T-cell (primary cell): Measurements from ENCODE around the gene PI4KB. TPM values are rescaled to one million over a fixed set of nuclear protein-coding genes. Genes with fewer than 3 reads are reported as not detected.

ENCODE experiments used
- ATAC-seq, 4 experiments: fragments of 200-7000 bp in 3 of 4; fragments of 150-1000 bp in 1 of 4; cut with Tn5 transposase; replicated peaks in 1 of 4; 1 replicate in 3 of 4; 2 replicates in 1 of 4; pipeline ENCODE4 v1.10.0; 2021; ENCODE audit warnings: moderate library complexity in 3 of 4, mild to moderate bottlenecking in 2 of 4, moderate number of reproducible peaks in 1 of 4
- CTCF ChIA-PET, 2 donors: fragments of 300-600 bp; sonication (Branson Sonifier 250); formaldehyde crosslinking; loops; one replicate each; lab custom pipeline; 2022; ENCODE audit warnings: antibody characterized with exemption in 2 of 2; lab: Charles Lee
- POLR2A ChIA-PET, 2 donors: fragments of 300-600 bp; sonication (Branson Sonifier 250); formaldehyde crosslinking; loops; one replicate each; lab custom pipeline; 2022; ENCODE audit warnings: antibody characterized with exemption in 2 of 2; lab: Charles Lee
- DNase-seq, 35 experiments: peaks; one replicate each; pipeline versions ENCODE4 v3.0.0 to v3.0.0-alpha.2; 2013 to 2023
- H3K27ac ChIP-seq: one replicate; pipeline ENCODE4 v1.5.1; 2013; ENCODE audit warnings: low read length
- H3K27me3 ChIP-seq, 2 experiments: replicated peaks in 1 of 2; 1 replicate in 1 of 2; 2 replicates in 1 of 2; pipeline versions ENCODE4 v1.6.1 to v1.7.0; 2013; ENCODE audit warnings: low read length in 1 of 2, mixed read lengths in 1 of 2; ENCODE audit not compliant: control insufficient read depth in 2 of 2, insufficient read depth in 2 of 2; ENCODE audit errors: extremely low read depth in 1 of 2
- H3K36me3 ChIP-seq, 2 donors: 1 replicate in 1 of 2; 2 replicates in 1 of 2; pipeline versions ENCODE4 v1.6.1 to v1.7.0; 2013; ENCODE audit warnings: low read length in 1 of 2; ENCODE audit not compliant: control insufficient read depth in 2 of 2, insufficient read depth in 1 of 2; ENCODE audit errors: extremely low read depth in 1 of 2
- H3K4me1 ChIP-seq, 2 experiments: 1 replicate in 1 of 2; 2 replicates in 1 of 2; pipeline versions ENCODE4 v1.6.1 to v1.7.0; 2013; ENCODE audit warnings: low read length in 2 of 2, mixed read lengths in 1 of 2; ENCODE audit not compliant: insufficient read depth in 2 of 2, control insufficient read depth in 1 of 2; ENCODE audit errors: extremely low read depth in 1 of 2
- H3K4me3 ChIP-seq, 2 donors: 1 replicate in 1 of 2; 2 replicates in 1 of 2; pipeline versions ENCODE4 v1.5.1 to v1.7.0; 2013; ENCODE audit warnings: mild to moderate bottlenecking in 2 of 2, low read length in 1 of 2, moderate library complexity in 1 of 2; ENCODE audit not compliant: control insufficient read depth in 1 of 2; ENCODE audit errors: extremely low read depth in 1 of 2
- H3K9me3 ChIP-seq: 2 replicates; pipeline ENCODE4 v1.7.0; 2013
- H3K27ac Mint-ChIP-seq, 2 donors: one replicate each; pipeline ENCODE4 v1.8.0; 2020 to 2021; ENCODE audit warnings: mild to moderate bottlenecking in 2 of 2, mixed read lengths in 2 of 2
- H3K27me3 Mint-ChIP-seq, 2 donors: one replicate each; pipeline ENCODE4 v1.8.0; 2021 to 2022; ENCODE audit warnings: mixed read lengths in 2 of 2
- H3K36me3 Mint-ChIP-seq: one replicate; pipeline ENCODE4 v1.8.0; 2021; ENCODE audit warnings: mixed read lengths
- H3K4me1 Mint-ChIP-seq, 3 donors: one replicate each; pipeline ENCODE4 v1.8.0; 2020 to 2022; ENCODE audit warnings: mixed read lengths in 3 of 3, mild to moderate bottlenecking in 1 of 3
- H3K4me3 Mint-ChIP-seq, 3 donors: one replicate each; pipeline ENCODE4 v1.8.0; 2020 to 2022; ENCODE audit warnings: mild to moderate bottlenecking in 3 of 3, mixed read lengths in 3 of 3, moderate library complexity in 3 of 3
- H3K9me3 Mint-ChIP-seq, 3 donors: one replicate each; pipeline ENCODE4 v1.8.0; 2020 to 2022; ENCODE audit warnings: mixed read lengths in 3 of 3
- WGBS: methylation state at CpG from one replicate; pipeline ENCODE4 v1.1.5; 2013; ENCODE audit warnings: missing lambda C conversion rate; ENCODE audit not compliant: insufficient coverage; 5-methylcytosine and 5-hydroxymethylcytosine counted together
- total RNA-seq, 35 experiments: library from RNA in 6 of 35; stranded (reverse) in 6 of 35; fragments of 120-200 nt in 1 of 35; gene quantifications; one replicate each; pipeline versions ENCODE4 v1.2.1 to v1.2.4 and lab custom pipeline; 2013 to 2026

PI4KB gene
- total RNA-seq, 5 donors from 2014 or later (not counting 1 experiment from before 2014, with no cell fraction given), result 64.9 to 96.9 (median 75.4) TPM

DNA sequence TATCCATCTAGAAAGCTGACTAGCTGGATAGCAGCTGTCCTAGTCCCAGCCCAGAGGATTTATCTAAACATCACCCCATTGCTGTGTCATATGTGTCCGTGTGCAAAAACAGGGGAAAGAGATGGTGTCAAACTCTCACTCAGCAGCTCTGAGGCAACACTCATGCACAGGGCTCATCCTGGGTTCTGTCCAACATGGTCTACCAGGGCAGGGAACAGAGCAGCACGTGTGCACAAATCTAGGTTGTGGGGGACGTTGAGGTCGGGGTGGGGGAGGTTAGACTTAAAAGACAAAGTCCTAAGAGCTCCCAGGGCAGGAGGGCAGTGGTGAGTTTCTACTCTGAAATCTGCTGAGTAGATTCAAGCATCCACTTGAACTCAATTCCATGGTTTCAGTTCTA, 16.2 kb downstream of the PI4KB start:
- Histone ChIP-seq H3K36me3 (peaks cover 12 to 93% of the 10 kb centered on the region in 2 donors), H3K27ac (no peak overlapping the region), H3K27me3 (no peaks in the 10 kb centered on the region), H3K9me3 (no peaks in the 10 kb centered on the region), H3K4me1 (peaks cover 0 to 18% of the 10 kb centered on the region in 2 experiments), H3K4me3 (no peak overlapping the region)
- Mint-ChIP-seq H3K4me3 (no peak overlapping the region), H3K36me3 (peaks cover 53% of the 10 kb centered on the region), H3K27me3 (no peaks in the 10 kb centered on the region), H3K27ac (peak overlapping the region; percentile 85 to 87), H3K9me3 (no peaks in the 10 kb centered on the region), H3K4me1 (peaks cover 36 to 49% (median 45%) of the 10 kb centered on the region in 3 donors)
- POLR2A ChIA-PET, result interaction anchor here (0.6 to 0.9 kb wide), 4 partner anchors 21 to 229 kb away, joined by 3 to 4 read pairs (median 4); no protein-coding TSS in a partner anchor
- ATAC-seq (no peak), DNase-seq (no peak)
- CTCF ChIA-PET, result interaction anchor here in 1 of 2 donors (0.8 to 1.9 kb wide), 5 partner anchors 14 to 211 kb away, joined by 3 to 9 read pairs (median 3); no protein-coding TSS in a partner anchor
- whole genome bisulfite sequencing, result 80% methylated on average over 3 of the region's 4 CpGs

DNA sequence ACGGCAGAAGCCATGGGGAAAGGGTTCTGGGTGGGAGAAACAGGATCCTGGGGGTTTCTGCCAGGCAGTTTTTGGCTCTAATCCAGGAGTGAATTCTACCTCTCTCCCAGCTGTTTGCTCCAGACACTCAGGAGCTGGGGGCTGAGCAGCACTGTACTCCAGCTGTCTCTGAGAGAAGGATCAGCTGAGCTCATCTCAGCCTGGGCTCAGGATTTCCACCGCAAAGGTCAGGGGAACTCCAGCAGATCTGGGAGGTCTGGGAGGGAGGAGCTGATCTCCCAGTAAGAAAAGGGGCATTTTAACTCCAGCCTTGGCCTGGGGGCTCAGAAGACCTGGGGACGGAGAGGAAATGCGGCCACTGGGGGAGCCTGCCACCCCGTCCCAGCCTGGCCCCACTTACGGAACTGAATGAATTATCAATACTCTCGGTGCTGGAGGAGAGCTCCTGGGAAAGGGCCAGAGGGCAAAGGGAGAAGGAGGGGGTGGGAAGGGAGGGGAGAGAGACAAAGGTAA, 17.3 kb downstream of the PI4KB start:
- Mint-ChIP-seq H3K27me3 (no peaks in the 10 kb centered on the region), H3K4me3 (no peak overlapping the region), H3K27ac (peak overlapping the region in 1 of 2 donors; percentile 74), H3K4me1 (peaks cover 30 to 45% (median 42%) of the 10 kb centered on the region in 3 donors), H3K36me3 (peaks cover 55% of the 10 kb centered on the region), H3K9me3 (no peaks in the 10 kb centered on the region)
- Histone ChIP-seq H3K27ac (no peak overlapping the region), H3K4me1 (peaks cover 0 to 18% of the 10 kb centered on the region in 2 experiments), H3K36me3 (peaks cover 17 to 95% of the 10 kb centered on the region in 2 donors), H3K4me3 (no peak overlapping the region), H3K27me3 (no peaks in the 10 kb centered on the region), H3K9me3 (no peaks in the 10 kb centered on the region)
- CTCF ChIA-PET, result interaction anchor here (0.5 to 2.1 kb wide), 4 partner anchors 8 to 1056 kb away, joined by 3 to 10 read pairs (median 6); no protein-coding TSS in a partner anchor
- ATAC-seq, result no peak
- DNase-seq, result no peak
- 93% methylated on average over 3 of the region's 7 CpGs for WGBS
- POLR2A ChIA-PET, result no interaction called here

DNA sequence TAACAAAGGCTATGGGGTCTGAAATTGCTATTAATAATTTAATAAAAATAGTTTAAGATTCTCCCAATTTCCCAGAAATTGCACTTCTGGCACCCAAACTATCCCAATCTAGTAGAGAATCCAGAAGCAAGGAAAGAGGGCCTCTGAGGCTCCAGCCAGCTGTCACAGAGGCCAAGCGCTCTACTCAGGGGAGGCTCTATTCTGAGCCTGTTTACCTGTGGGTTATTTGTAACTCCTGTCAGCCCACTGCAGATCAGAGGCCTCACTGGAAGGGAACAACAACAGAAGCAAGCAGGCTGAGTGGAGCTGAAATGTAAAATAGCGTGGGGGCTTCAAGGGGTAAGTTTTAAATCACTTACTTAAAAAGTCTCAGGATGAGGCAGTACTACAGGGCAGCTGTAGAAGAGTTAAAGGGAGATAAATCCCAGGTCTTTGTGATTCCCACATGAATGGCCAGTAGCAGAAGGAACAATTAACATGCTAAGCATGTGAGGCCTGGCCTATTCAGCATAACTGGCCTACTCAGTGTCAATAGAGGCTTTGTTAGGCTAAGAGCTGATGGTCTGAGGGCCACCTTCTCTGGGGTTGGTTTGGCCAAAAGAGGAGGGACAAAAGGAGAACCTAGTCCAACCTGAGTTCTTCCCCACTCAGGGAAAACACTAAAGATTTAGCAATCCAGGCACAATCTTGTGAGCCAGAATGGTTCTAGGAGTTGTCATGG, 32.3 kb downstream of the PI4KB start:
- Histone ChIP-seq H3K36me3 (peaks cover 38 to 93% of the 10 kb centered on the region in 2 donors), H3K4me1 (peaks cover 0 to 6% of the 10 kb centered on the region in 2 experiments), H3K9me3 (no peaks in the 10 kb centered on the region), H3K27me3 (no peaks in the 10 kb centered on the region), H3K27ac (no peak overlapping the region), H3K4me3 (no peak overlapping the region)
- H3K27ac Mint-ChIP-seq, result peak overlapping the region in 1 of 2 donors; percentile 48
- H3K4me3 Mint-ChIP-seq, result no peak overlapping the region
- H3K36me3 Mint-ChIP-seq, result peaks cover 41% of the 10 kb centered on the region
- ChIA-PET POLR2A (no interaction called here), CTCF (interaction anchor here in 1 of 2 donors (1.2 kb wide), 1 partner anchor 43 kb away, joined by 4 read pairs; no protein-coding TSS in a partner anchor)
- peaks cover 0 to 2% (median 0%) of the 10 kb centered on the region in 3 donors for H3K4me1 Mint-ChIP-seq
- 94% methylated on average over 2 of the region's 2 CpGs for WGBS
- H3K27me3 Mint-ChIP-seq, result no peaks in the 10 kb centered on the region
- DNase-seq (no peak), ATAC-seq (no peak)
- no peaks in the 10 kb centered on the region for H3K9me3 Mint-ChIP-seq

DNA sequence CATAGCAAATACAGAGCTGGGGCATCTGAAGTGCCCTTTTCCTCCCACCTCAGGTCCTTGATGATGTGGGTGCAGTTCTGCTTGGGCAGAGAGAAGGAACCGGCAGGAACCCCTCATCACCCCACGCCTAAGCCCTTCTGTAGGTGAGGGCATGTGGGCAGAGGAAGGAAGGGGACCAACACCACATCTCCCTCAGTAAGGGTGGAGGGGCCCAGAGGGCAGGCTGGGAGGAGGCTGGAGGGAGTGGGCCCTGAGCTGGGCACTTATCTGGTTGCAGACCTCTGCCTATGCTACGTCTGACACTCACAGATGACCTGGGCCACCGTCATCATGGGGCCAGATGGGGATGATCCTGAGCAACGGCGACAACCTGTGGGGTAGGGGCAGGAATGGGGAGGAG, 34.1 kb downstream of the PI4KB start:
- Mint-ChIP-seq H3K4me3 (no peak overlapping the region), H3K36me3 (peaks cover 33% of the 10 kb centered on the region), H3K27me3 (no peaks in the 10 kb centered on the region), H3K9me3 (no peaks in the 10 kb centered on the region), H3K27ac (peak overlapping the region; percentile 27 to 75), H3K4me1 (peaks cover 6 to 14% (median 12%) of the 10 kb centered on the region in 3 donors)
- WGBS, result 98% methylated on average over 4 of the region's 6 CpGs
- Histone ChIP-seq H3K27me3 (no peaks in the 10 kb centered on the region), H3K4me3 (no peak overlapping the region), H3K9me3 (no peaks in the 10 kb centered on the region), H3K4me1 (peaks cover 0 to 22% of the 10 kb centered on the region in 2 experiments), H3K36me3 (peaks cover 34 to 94% of the 10 kb centered on the region in 2 donors), H3K27ac (no peak overlapping the region)
- no peak for DNase-seq
- no peak for ATAC-seq
- ChIA-PET CTCF (no interaction called here), POLR2A (no interaction called here)

DNA sequence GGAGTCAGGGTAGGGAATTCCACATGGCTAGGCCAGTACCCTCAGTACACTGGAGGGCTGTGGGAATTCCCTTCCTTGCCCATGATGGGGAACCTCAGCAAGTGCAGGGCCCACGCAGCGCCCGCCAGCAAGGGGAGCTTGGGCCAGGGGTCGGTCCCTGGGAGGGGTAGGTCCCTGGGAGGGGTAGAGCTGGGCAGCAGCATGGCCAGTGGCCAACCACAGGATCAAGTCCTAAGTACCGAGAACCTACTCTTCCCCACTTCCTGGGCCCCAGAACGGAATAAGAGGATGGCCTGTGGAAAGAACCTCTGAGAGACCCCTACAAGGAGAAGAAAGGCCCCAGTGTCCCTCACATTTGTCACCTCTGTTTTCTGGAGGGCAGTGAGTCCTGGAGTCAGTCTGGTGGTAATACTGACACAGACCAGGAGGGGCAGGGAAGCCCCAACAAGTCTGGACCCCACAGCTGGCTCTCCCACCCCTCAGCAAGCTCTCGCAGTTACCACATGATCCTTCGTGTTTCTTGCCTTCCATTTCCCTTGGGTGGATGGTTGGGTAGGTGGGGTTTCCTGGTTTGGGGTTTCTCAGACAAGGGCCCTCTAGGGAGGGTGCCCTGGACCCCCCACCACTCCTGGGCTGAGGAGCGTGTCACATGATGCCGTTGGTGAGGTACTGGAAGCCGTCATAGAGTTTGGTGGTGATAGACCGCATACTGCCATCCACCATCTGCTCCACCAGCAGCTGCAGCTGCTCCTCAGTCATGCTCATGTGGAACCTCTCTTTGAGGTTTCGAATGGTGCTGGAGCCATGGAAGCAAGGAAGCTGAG, 34.8 kb downstream of the PI4KB start:
- Histone ChIP-seq H3K4me3 (no peak overlapping the region), H3K9me3 (no peaks in the 10 kb centered on the region), H3K27ac (no peak overlapping the region), H3K36me3 (peaks cover 37 to 94% of the 10 kb centered on the region in 2 donors), H3K4me1 (peaks cover 0 to 22% of the 10 kb centered on the region in 2 experiments), H3K27me3 (no peaks in the 10 kb centered on the region)
- H3K9me3 Mint-ChIP-seq, result no peaks in the 10 kb centered on the region
- ChIA-PET POLR2A (interaction anchor here in 1 of 2 donors (0.5 kb wide), 1 partner anchor 72 kb away, joined by 4 read pairs; no protein-coding TSS in a partner anchor), CTCF (no interaction called here)
- ATAC-seq (peak in 1 of 4 experiments; percentile 44), DNase-seq (peak in 3 of 35 experiments; percentile 15 to 52 (median 17))
- peaks cover 6 to 14% (median 12%) of the 10 kb centered on the region in 3 donors for H3K4me1 Mint-ChIP-seq
- no peaks in the 10 kb centered on the region for H3K27me3 Mint-ChIP-seq
- H3K4me3 Mint-ChIP-seq, result no peak overlapping the region
- 86% methylated on average over 4 of the region's 13 CpGs for WGBS
- H3K27ac Mint-ChIP-seq, result peak overlapping the region; percentile 36 to 65
- H3K36me3 Mint-ChIP-seq, result peaks cover 29% of the 10 kb centered on the region
